Left lung (tissue), 10 donors: Measurements from ENCODE around the gene CDX1. TPM values are rescaled to one million over a fixed set of nuclear protein-coding genes. Genes with fewer than 3 reads are reported as not detected.

Source experiments
- ATAC-seq: fragments of 200-7000 bp; cut with Tn5 transposase; one replicate; pipeline ENCODE4 v1.9.1; 2020; ENCODE audit warnings: moderate library complexity
- DNase-seq, 4 donors: peaks; one replicate each; pipeline ENCODE4 v3.0.0-alpha.2; 2013 to 2020
- H3K27ac ChIP-seq, 2 donors: fragments of 200-600 bp; sonication (generic) in 1 of 2; one replicate each; pipeline versions ENCODE4 v1.5.0 to v1.8.0; 2020 to 2021
- H3K27me3 ChIP-seq, 2 donors: fragments of 200-600 bp; sonication (generic) in 1 of 2; one replicate each; pipeline versions ENCODE4 v1.5.0 to v1.8.0; 2020 to 2021
- H3K36me3 ChIP-seq, 2 donors: fragments of 200-600 bp; sonication (generic) in 1 of 2; one replicate each; pipeline versions ENCODE4 v1.5.0 to v1.8.0; 2020 to 2021
- H3K4me1 ChIP-seq, 2 donors: fragments of 200-600 bp; one replicate each; pipeline ENCODE4 v1.8.0; 2021
- H3K4me3 ChIP-seq, 2 donors: fragments of 200-600 bp; sonication (generic) in 1 of 2; one replicate each; pipeline versions ENCODE4 v1.5.0 to v1.8.0; 2020 to 2021; ENCODE audit warnings: mild to moderate bottlenecking in 1 of 2
- H3K9me3 ChIP-seq, 2 donors: fragments of 200-600 bp; sonication (generic) in 1 of 2; one replicate each; pipeline versions ENCODE4 v1.5.0 to v1.8.0; 2020 to 2021
- intact Hi-C, 2 donors: fragments of 100-400 bp; cut with DNase I; formaldehyde crosslinking; loops; one replicate each; pipeline versions ENCODE4 v1.11.2 to v1.14.2; 2022
- polyA plus RNA-seq, 6 donors: library from polyadenylated mRNA; unstranded; fragments of 120-200 nt; gene quantifications; one replicate each; pipeline ENCODE4 v1.2.1, GENCODE V29; 2013; ENCODE audit not compliant: insufficient read length in 6 of 6
- total RNA-seq, 2 donors: library from RNA; stranded (reverse); fragmentation: NEBNext Ultra II Directional; extraction: Animal tissue kit (Norgen Biotek cat#: 25700); gene quantifications; one replicate each; pipeline ENCODE4 v1.2.1, GENCODE V29; 2021
- TF ChIP-seq, protein P1 (sequence below), 2 donors: fragments of 200-600 bp; sonication (generic) in 1 of 2; IDR thresholded peaks; one replicate each; pipeline versions ENCODE4 v1.5.0 to v1.8.0; 2021; ENCODE audit warnings: antibody characterized with exemption in 2 of 2
- donor health status: DM: no; HTN: yes; CAD: no.
- donor health status: DM: no; HTN: no; CAD: no.

Gene CDX1
- total and polyA plus RNA-seq, 8 donors = 0.14 to 0.60 (median 0.34) TPM; not detected in 1

DNA sequence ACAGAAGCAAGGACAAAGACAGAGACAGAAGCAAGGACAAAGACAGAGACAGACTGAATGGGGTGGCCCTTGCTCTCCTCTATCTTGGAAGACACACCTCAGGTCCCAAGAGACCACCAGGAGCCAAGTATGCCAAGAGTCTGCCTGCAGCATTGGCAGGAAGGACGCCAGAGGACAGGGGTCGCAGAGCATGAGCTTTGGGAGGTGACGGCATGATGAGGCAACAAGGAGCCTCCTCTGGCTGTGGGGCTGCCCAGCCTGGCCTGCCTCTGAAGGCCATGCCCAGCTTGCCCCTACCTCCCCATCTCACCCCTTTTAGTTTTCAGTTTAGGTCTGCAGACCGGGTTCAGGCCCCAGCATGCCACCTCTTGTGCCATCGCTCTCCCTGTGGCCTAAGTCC lies 28.6 kb upstream of the CDX1 start:
- H3K4me3 ChIP-seq = no peak overlapping the region
- intact Hi-C loops = no loop called here
- no peaks in the 10 kb centered on the region for H3K27me3 ChIP-seq
- H3K4me1 ChIP-seq = peaks cover 11 to 18% of the 10 kb centered on the region in 2 donors
- DNase-seq (no peak), ATAC-seq (no peak)
- H3K36me3 ChIP-seq = no peaks in the 10 kb centered on the region
- TF ChIP-seq, protein P1, sequence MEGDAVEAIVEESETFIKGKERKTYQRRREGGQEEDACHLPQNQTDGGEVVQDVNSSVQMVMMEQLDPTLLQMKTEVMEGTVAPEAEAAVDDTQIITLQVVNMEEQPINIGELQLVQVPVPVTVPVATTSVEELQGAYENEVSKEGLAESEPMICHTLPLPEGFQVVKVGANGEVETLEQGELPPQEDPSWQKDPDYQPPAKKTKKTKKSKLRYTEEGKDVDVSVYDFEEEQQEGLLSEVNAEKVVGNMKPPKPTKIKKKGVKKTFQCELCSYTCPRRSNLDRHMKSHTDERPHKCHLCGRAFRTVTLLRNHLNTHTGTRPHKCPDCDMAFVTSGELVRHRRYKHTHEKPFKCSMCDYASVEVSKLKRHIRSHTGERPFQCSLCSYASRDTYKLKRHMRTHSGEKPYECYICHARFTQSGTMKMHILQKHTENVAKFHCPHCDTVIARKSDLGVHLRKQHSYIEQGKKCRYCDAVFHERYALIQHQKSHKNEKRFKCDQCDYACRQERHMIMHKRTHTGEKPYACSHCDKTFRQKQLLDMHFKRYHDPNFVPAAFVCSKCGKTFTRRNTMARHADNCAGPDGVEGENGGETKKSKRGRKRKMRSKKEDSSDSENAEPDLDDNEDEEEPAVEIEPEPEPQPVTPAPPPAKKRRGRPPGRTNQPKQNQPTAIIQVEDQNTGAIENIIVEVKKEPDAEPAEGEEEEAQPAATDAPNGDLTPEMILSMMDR (IDR thresholded peaks at IDR 0.05) = no peak
- H3K9me3 ChIP-seq = no peaks in the 10 kb centered on the region
- peak overlapping the region; percentile 51 to 76 for H3K27ac ChIP-seq

DNA sequence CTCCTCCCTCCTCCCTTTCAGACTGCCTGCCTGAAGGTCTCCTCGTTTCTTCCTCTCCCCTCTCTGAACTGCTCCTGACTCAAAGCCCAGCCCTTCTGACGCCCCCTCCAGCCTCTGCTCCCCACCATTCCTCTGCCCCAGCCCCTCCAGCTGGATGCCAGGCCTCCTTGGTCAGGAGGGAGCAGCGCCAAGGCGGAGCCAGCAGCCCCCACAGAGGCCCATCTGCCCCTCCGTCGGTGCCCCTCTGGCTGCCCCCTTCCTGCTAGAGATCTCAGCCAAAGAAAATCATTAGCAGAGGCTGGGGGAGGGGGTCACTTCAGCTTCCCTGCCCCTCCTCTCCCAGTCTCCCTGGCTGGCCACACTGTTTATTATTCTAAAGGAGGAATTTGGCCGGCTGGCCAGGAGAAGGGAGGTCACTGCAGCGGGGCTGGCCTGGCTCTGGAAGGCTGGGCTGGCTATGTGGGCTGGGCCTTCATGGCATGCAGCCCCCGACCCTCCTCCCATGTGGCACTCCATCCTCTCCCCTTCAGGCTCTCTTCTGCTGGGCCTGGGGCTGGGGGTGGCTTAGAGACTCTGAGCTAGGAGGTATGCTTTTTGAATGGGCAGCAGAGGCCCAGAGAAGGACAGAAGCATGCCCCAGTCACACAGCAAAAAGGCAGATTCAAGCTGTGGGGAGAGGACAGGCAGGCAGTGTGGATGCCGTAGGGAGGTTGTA lies 27.9 kb upstream of the CDX1 start:
- intact Hi-C loops = no loop called here
- DNase-seq = peak in 3 of 4 donors; percentile 55 to 93 (median 88)
- no peaks in the 10 kb centered on the region for H3K27me3 ChIP-seq
- H3K27ac ChIP-seq = peak overlapping the region; percentile 51 to 76
- TF ChIP-seq, protein P1 (IDR thresholded peaks at IDR 0.05) = no peak
- H3K36me3 ChIP-seq = no peaks in the 10 kb centered on the region
- peak; percentile 52 for ATAC-seq
- H3K4me3 ChIP-seq = no peak overlapping the region
- no peaks in the 10 kb centered on the region for H3K9me3 ChIP-seq
- peaks cover 18% of the 10 kb centered on the region in 2 donors for H3K4me1 ChIP-seq

DNA sequence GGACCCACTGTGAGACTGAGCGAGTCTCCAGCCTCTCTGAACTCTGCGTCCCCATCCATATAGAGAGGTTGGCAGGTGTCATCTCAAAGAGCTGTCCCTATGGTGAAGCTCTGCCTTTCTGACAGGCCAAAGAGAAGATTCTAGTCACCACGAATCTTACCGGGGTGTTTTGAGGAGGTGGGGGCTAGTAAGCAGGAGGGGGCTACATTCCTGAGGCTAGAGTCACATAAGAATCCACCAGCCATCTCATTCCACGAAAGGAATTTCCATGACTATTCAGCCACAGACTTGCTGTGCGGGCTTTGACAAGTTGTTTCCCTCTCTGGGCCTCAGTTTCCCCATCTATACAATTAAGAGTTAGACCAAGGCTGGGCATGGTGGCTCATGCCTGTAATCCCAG lies 27.2 kb upstream of the CDX1 start:
- Histone ChIP-seq H3K4me3 (no peak overlapping the region), H3K27ac (peak overlapping the region; percentile 33 to 76), H3K27me3 (no peaks in the 10 kb centered on the region), H3K4me1 (peaks cover 18 to 23% of the 10 kb centered on the region in 2 donors), H3K9me3 (no peaks in the 10 kb centered on the region), H3K36me3 (no peaks in the 10 kb centered on the region)
- intact Hi-C loops = no loop called here
- TF ChIP-seq, protein P1 (IDR thresholded peaks at IDR 0.05) = no peak
- DNase-seq (no peak), ATAC-seq (no peak)

DNA sequence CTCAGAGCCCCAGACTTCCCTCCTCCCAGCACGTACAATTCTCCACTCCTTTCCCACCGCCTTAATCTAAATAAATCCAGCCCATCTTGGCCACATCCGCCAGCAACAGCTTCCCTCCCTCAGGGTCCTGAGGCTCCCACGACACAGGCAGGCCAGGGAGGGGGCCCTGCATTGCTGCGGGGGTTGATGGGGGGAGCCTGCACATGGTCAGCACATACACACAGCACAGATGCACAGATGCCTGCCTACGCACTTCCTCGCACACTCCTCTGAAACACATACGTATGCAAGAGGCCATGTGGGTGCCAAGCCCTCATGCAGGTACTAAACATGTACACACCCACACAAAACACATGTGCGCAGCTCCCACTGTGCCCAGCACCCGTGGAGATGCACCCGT lies 25.7 kb upstream of the CDX1 start:
- Histone ChIP-seq H3K36me3 (no peaks in the 10 kb centered on the region), H3K27me3 (no peaks in the 10 kb centered on the region), H3K27ac (peak overlapping the region; percentile 42 to 76), H3K4me3 (no peak overlapping the region), H3K4me1 (peaks cover 18 to 35% of the 10 kb centered on the region in 2 donors), H3K9me3 (no peaks in the 10 kb centered on the region)
- DNase-seq (peak in 2 of 4 donors; percentile 62 to 87), ATAC-seq (no peak)
- intact Hi-C loops = no loop called here
- TF ChIP-seq, protein P1 (IDR thresholded peaks at IDR 0.05) = no peak

DNA sequence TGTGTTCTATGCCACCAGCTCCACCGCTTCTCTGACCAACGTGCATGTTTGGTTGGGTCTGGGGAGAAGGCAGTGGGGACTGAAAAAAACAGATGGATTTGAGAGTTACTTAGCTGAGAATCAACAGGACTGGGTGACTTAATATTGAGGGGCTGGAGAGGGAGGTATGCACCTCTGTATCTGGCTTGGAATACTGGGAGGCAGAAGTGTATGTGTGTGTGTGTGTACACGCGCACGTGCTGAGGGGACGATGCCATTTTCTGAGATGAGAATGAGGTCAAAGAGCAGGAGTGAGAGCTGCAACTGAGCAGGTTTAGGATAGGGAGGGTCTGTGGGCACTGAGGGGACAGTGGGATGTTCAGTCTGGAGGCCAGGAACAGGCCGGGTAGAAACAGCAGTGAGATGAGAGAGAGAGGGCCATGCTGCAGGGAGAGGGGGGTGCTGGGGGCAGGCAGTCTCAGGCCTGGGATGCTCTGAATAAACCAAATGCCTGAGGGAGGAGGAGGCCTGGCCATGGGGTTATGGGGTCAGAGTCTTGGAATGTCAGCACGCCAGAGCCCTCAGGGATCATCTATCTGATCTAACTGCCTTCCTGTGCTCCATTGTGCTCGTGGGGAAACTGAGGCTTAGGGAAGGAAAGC lies 24.9 kb upstream of the CDX1 start:
- DNase-seq (no peak), ATAC-seq (no peak)
- H3K4me3 ChIP-seq = no peak overlapping the region
- intact Hi-C loops = no loop called here
- H3K9me3 ChIP-seq = no peaks in the 10 kb centered on the region
- TF ChIP-seq, protein P1 (IDR thresholded peaks at IDR 0.05) = no peak
- H3K36me3 ChIP-seq = no peaks in the 10 kb centered on the region
- H3K4me1 ChIP-seq = peaks cover 22 to 35% of the 10 kb centered on the region in 2 donors
- H3K27ac ChIP-seq = peak overlapping the region; percentile 42 to 76
- no peaks in the 10 kb centered on the region for H3K27me3 ChIP-seq
